Neural progenitor cell (in vitro differentiated cells): Measurements from ENCODE around the gene CNNM3. TPM values are rescaled to one million over a fixed set of nuclear protein-coding genes. Genes with fewer than 3 reads are reported as not detected.

Source experiments
- DNase-seq: peaks from one replicate; pipeline ENCODE4 v3.0.0-alpha.2; 2016; ENCODE audit warnings: low spot score
- H2AFZ ChIP-seq: fragments of 200-600 bp; sonication (generic); replicated peaks from 2 replicates; pipeline ENCODE4 v1.6.1; 2016; ENCODE audit warnings: antibody characterized with exemption
- H3F3A ChIP-seq: fragments of 200-600 bp; sonication (generic); 2 replicates; pipeline ENCODE4 v1.6.1; 2016; ENCODE audit warnings: antibody characterized with exemption, low read depth
- H3K27ac ChIP-seq: fragments of 200-600 bp; sonication (generic); 2 replicates; pipeline ENCODE4 v1.5.1; 2016; ENCODE audit warnings: mild to moderate bottlenecking
- H3K27me3 ChIP-seq: fragments of 200-600 bp; sonication (generic); 2 replicates; pipeline ENCODE4 v1.6.1; 2016; ENCODE audit warnings: mild to moderate bottlenecking, moderate library complexity
- H3K36me3 ChIP-seq: fragments of 200-600 bp; sonication (generic); 2 replicates; pipeline ENCODE4 v1.5.1; 2016
- H3K4me1 ChIP-seq: fragments of 200-600 bp; sonication (generic); 2 replicates; pipeline ENCODE4 v1.6.1; 2016; ENCODE audit warnings: mixed run types
- H3K4me2 ChIP-seq: fragments of 200-600 bp; sonication (generic); 2 replicates; pipeline ENCODE4 v1.6.1; 2016
- H3K4me3 ChIP-seq: fragments of 200-600 bp; sonication (generic); 2 replicates; pipeline ENCODE4 v1.5.1; 2016
- H3K79me2 ChIP-seq: fragments of 200-600 bp; sonication (generic); 2 replicates; pipeline ENCODE4 v1.6.1; 2016; ENCODE audit warnings: low read depth
- H3K9ac ChIP-seq: fragments of 200-600 bp; sonication (generic); 2 replicates; pipeline ENCODE4 v1.6.1; 2016
- H3K9me3 ChIP-seq: fragments of 200-600 bp; sonication (generic); 2 replicates; pipeline ENCODE4 v1.5.1; 2016; ENCODE audit warnings: low read depth
- H4K20me1 ChIP-seq: fragments of 200-600 bp; sonication (generic); 2 replicates; pipeline ENCODE4 v1.6.1; 2016; ENCODE audit warnings: low read depth
- H3K27ac Mint-ChIP-seq: 3 replicates; pipeline ENCODE4 v1.8.0; 2021; ENCODE audit warnings: mixed read lengths
- H3K27me3 Mint-ChIP-seq: 2 replicates; pipeline ENCODE4 v1.8.0; 2022; ENCODE audit warnings: low read depth, mild to moderate bottlenecking, inconsistent platforms, moderate library complexity, mixed read lengths; ENCODE audit not compliant: insufficient read depth
- H3K36me3 Mint-ChIP-seq: 3 replicates; pipeline ENCODE4 v1.8.0; 2021; ENCODE audit warnings: mixed read lengths
- H3K4me1 Mint-ChIP-seq: 3 replicates; pipeline ENCODE4 v1.8.0; 2021; ENCODE audit warnings: mixed read lengths
- H3K4me3 Mint-ChIP-seq: 3 replicates; pipeline ENCODE4 v1.8.0; 2021; ENCODE audit warnings: mild to moderate bottlenecking, moderate library complexity, mixed read lengths
- H3K9me3 Mint-ChIP-seq: 3 replicates; pipeline ENCODE4 v1.8.0; 2020; ENCODE audit warnings: mixed read lengths
- EZH2 ChIP-seq: fragments of 200-600 bp; sonication (generic); IDR thresholded peaks from 2 replicates; pipeline ENCODE4 v1.6.1; 2017; ENCODE audit warnings: antibody characterized with exemption, mild to moderate bottlenecking, moderate library complexity
- EZH2phosphoT487 ChIP-seq: fragments of 200-600 bp; sonication (generic); IDR thresholded peaks from 2 replicates; pipeline ENCODE4 v1.6.1; 2017; ENCODE audit warnings: antibody characterized with exemption
- total RNA-seq: library from RNA; depleted of rRNA; stranded (reverse); fragments of >200 nt; gene quantifications from 2 replicates; pipeline ENCODE4 v1.2.3, GENCODE V29; 2015; ENCODE audit warnings: low replicate concordance
- TF ChIP-seq, protein P1 (sequence below): fragments of 200-600 bp; sonication (generic); IDR thresholded peaks from 2 replicates; pipeline ENCODE4 v1.5.1; 2017; ENCODE audit warnings: antibody characterized with exemption, mild to moderate bottlenecking

The CNNM3 gene
- total RNA-seq, 1 donor from 2014 or later: 11.1 TPM

- H3K4me3 Mint-ChIP-seq: no peak overlapping the region
- H3K27ac Mint-ChIP-seq: no peak overlapping the region
- Histone ChIP-seq H3K9ac (no peak overlapping the region), H3K4me1 (peaks cover 18% of the 10 kb centered on the region), H3K79me2 (peaks cover 65% of the 10 kb centered on the region), H3K9me3 (no peaks in the 10 kb centered on the region), H3K4me2 (no peak overlapping the region), H2AFZ (no peak overlapping the region), H3K36me3 (no peaks in the 10 kb centered on the region), H3K4me3 (no peak overlapping the region), H3K27me3 (no peaks in the 10 kb centered on the region), H3K27ac (no peak overlapping the region), H3F3A (peaks cover 21% of the 10 kb centered on the region), H4K20me1 (peaks cover 61% of the 10 kb centered on the region)
- no peak for DNase-seq
- H3K27me3 Mint-ChIP-seq: peaks cover 17% of the 10 kb centered on the region
- H3K4me1 Mint-ChIP-seq: peaks cover 23% of the 10 kb centered on the region
- H3K9me3 Mint-ChIP-seq: no peaks in the 10 kb centered on the region
- TF ChIP-seq EZH2phosphoT487: no peak
- no peak for TF ChIP-seq EZH2
- TF ChIP-seq, protein P1, sequence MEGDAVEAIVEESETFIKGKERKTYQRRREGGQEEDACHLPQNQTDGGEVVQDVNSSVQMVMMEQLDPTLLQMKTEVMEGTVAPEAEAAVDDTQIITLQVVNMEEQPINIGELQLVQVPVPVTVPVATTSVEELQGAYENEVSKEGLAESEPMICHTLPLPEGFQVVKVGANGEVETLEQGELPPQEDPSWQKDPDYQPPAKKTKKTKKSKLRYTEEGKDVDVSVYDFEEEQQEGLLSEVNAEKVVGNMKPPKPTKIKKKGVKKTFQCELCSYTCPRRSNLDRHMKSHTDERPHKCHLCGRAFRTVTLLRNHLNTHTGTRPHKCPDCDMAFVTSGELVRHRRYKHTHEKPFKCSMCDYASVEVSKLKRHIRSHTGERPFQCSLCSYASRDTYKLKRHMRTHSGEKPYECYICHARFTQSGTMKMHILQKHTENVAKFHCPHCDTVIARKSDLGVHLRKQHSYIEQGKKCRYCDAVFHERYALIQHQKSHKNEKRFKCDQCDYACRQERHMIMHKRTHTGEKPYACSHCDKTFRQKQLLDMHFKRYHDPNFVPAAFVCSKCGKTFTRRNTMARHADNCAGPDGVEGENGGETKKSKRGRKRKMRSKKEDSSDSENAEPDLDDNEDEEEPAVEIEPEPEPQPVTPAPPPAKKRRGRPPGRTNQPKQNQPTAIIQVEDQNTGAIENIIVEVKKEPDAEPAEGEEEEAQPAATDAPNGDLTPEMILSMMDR: no peak
- H3K36me3 Mint-ChIP-seq: peaks cover 13% of the 10 kb centered on the region
Observed at GRCh38 chr2:96866149-96866548, 50.1 kb downstream of the CNNM3 start.

GRCh38 chr2:96866586-96866985 lies 50.5 kb downstream of the CNNM3 start:
- Histone ChIP-seq H3K9me3 (no peaks in the 10 kb centered on the region), H2AFZ (no peak overlapping the region), H3K79me2 (peaks cover 68% of the 10 kb centered on the region), H3K27ac (no peak overlapping the region), H3F3A (peaks cover 17% of the 10 kb centered on the region), H3K36me3 (no peaks in the 10 kb centered on the region), H4K20me1 (peaks cover 58% of the 10 kb centered on the region), H3K27me3 (no peaks in the 10 kb centered on the region), H3K9ac (no peak overlapping the region), H3K4me3 (no peak overlapping the region), H3K4me2 (no peak overlapping the region), H3K4me1 (peaks cover 19% of the 10 kb centered on the region)
- Mint-ChIP-seq H3K27ac (peak overlapping the region; percentile 60), H3K4me3 (peak overlapping the region; percentile 90), H3K4me1 (peaks cover 26% of the 10 kb centered on the region), H3K9me3 (no peaks in the 10 kb centered on the region), H3K27me3 (peaks cover 18% of the 10 kb centered on the region), H3K36me3 (peaks cover 13% of the 10 kb centered on the region)
- DNase-seq: peak; percentile 1
- no peak for TF ChIP-seq EZH2
- TF ChIP-seq EZH2phosphoT487: no peak
- TF ChIP-seq, protein P1: no peak

DNA sequence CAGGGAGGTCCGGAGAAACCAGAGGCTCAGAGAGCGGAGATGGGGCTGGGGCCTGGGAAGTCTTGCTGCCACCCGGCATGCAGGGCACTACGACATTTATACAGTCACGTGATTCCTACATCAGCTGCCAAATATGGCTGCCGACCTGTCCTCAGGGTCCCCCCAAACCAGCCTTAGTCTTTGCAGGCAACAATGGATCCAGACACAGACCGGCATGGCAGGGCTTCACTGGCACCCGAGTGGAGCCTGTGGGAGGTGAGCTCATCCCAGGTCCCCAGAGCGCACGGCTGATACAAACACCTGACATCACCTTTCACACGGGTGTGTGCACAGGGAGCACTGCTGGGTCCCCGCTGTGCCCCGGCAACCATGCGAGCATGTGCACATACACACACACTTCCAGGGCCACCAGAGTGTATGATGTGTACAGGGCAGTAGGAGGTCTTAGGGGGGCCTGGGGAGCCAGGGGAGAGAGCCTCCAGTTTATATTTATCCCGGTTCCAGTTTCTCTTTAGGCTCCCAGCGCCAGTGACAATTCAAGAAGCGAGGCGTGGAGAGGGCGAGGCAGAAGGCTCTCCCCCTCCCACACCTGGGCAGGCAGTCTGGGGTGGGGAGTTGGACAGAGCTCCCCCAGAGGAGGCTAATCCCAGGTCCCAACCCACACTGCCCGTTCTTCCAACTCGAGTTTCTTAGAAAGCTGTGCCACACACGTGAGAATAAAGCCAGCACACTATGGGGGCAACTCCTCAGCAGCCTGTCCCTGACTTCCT lies 51.1 kb downstream of the CNNM3 start:
- Histone ChIP-seq H3K27ac (no peak overlapping the region), H3K79me2 (peaks cover 68% of the 10 kb centered on the region), H2AFZ (no peak overlapping the region), H3K4me3 (peak overlapping the region; percentile 84), H4K20me1 (peaks cover 52% of the 10 kb centered on the region), H3K4me2 (peak overlapping the region; percentile 99), H3K36me3 (no peaks in the 10 kb centered on the region), H3K9ac (peak overlapping the region; percentile 86), H3K27me3 (no peaks in the 10 kb centered on the region), H3F3A (peaks cover 11% of the 10 kb centered on the region), H3K9me3 (no peaks in the 10 kb centered on the region), H3K4me1 (peaks cover 19% of the 10 kb centered on the region)
- TF ChIP-seq EZH2phosphoT487 (no peak), EZH2 (no peak)
- TF ChIP-seq, protein P1: no peak
- Mint-ChIP-seq H3K27me3 (peaks cover 18% of the 10 kb centered on the region), H3K36me3 (peaks cover 10% of the 10 kb centered on the region), H3K4me3 (peak overlapping the region; percentile 90), H3K27ac (peak overlapping the region; percentile 90), H3K9me3 (no peaks in the 10 kb centered on the region), H3K4me1 (peaks cover 27% of the 10 kb centered on the region)
- DNase-seq: no peak
